Progenitor cell of endocrine pancreas (in vitro differentiated cells): ENCODE results near the gene NGF. TPM values are rescaled to one million over a fixed set of nuclear protein-coding genes. Genes with fewer than 3 reads are reported as not detected.

Source experiments
- DNase-seq: peaks from one replicate; pipeline ENCODE4 v3.0.0; 2021; ENCODE audit warnings: low spot score; ENCODE audit not compliant: unreplicated experiment
- H3K27ac Mint-ChIP-seq: 2 replicates; pipeline ENCODE4 v1.8.0; 2021; ENCODE audit warnings: mild to moderate bottlenecking, moderate library complexity, mixed read lengths
- H3K27me3 Mint-ChIP-seq: 2 replicates; pipeline ENCODE4 v1.8.0; 2021; ENCODE audit warnings: mixed read lengths
- H3K36me3 Mint-ChIP-seq: 2 replicates; pipeline ENCODE4 v1.8.0; 2022; ENCODE audit warnings: mixed read lengths; ENCODE audit not compliant: insufficient read depth
- H3K4me1 Mint-ChIP-seq: 2 replicates; pipeline ENCODE4 v1.8.0; 2021; ENCODE audit warnings: low read depth, mixed read lengths
- H3K4me3 Mint-ChIP-seq: 2 replicates; pipeline ENCODE4 v1.8.0; 2021; ENCODE audit warnings: low read depth, mild to moderate bottlenecking, moderate library complexity, mixed read lengths
- H3K9me3 Mint-ChIP-seq: 2 replicates; pipeline ENCODE4 v1.8.0; 2021; ENCODE audit warnings: low read depth, mixed read lengths
- total RNA-seq: library from RNA; stranded (reverse); gene quantifications from 2 replicates; pipeline ENCODE4 v1.2.1, GENCODE V29; 2021
- TF ChIP-seq, protein P1 (sequence below): fragments of 200-600 bp; sonication (generic); IDR thresholded peaks from one replicate; pipeline ENCODE4 v1.5.0; 2021; ENCODE audit warnings: antibody characterized with exemption, mild to moderate bottlenecking; ENCODE audit not compliant: unreplicated experiment

The NGF gene
- total RNA-seq, 1 donor from 2014 or later, result 2.2 TPM

DNA sequence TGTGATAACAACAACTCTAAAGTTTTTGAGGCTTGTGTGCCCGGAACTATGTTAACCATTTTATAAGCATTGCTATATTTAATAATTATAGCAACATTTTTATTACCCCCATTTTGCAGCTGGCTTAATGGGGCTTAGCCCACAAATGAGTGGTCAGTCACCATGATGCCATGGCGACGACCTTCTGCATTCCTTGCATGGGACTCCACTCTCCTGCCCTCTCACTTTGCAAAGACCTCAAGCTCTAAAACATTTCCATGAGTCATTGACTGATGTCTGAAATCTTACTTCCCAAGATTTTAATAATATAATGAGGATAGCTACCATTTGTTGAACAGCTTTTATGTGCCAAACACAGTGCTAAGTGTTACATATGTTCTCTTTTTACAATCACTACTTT is 15.4 kb downstream of the NGF start:
- H3K36me3 Mint-ChIP-seq, result no peaks in the 10 kb centered on the region
- no peak for DNase-seq
- no peak overlapping the region for H3K27ac Mint-ChIP-seq
- H3K27me3 Mint-ChIP-seq, result peaks cover 6% of the 10 kb centered on the region
- H3K4me1 Mint-ChIP-seq, result peaks cover 25% of the 10 kb centered on the region
- TF ChIP-seq, protein P1, sequence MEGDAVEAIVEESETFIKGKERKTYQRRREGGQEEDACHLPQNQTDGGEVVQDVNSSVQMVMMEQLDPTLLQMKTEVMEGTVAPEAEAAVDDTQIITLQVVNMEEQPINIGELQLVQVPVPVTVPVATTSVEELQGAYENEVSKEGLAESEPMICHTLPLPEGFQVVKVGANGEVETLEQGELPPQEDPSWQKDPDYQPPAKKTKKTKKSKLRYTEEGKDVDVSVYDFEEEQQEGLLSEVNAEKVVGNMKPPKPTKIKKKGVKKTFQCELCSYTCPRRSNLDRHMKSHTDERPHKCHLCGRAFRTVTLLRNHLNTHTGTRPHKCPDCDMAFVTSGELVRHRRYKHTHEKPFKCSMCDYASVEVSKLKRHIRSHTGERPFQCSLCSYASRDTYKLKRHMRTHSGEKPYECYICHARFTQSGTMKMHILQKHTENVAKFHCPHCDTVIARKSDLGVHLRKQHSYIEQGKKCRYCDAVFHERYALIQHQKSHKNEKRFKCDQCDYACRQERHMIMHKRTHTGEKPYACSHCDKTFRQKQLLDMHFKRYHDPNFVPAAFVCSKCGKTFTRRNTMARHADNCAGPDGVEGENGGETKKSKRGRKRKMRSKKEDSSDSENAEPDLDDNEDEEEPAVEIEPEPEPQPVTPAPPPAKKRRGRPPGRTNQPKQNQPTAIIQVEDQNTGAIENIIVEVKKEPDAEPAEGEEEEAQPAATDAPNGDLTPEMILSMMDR, result no peak
- H3K4me3 Mint-ChIP-seq, result no peak overlapping the region
- H3K9me3 Mint-ChIP-seq, result no peaks in the 10 kb centered on the region

DNA sequence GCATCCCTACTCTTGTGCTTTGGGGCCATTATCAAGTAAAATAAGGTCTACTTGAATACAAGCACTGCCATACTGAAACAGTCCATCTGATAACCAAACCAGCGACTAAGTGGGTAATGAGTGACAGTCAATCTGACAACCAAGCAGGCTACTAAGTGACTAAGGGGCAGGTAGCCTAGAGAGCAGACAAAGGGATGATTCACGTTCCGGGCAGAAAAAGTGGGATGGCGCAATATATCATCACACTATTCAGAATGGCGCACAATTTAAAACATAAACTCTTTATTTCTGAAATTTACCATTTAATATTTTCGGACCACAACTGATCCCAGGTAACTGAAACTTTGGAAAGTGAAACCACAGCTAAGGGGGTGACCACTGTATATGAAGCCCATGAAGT is 17.7 kb downstream of the NGF start:
- Mint-ChIP-seq H3K36me3 (no peaks in the 10 kb centered on the region), H3K9me3 (no peaks in the 10 kb centered on the region), H3K4me1 (peaks cover 29% of the 10 kb centered on the region), H3K27ac (no peak overlapping the region), H3K4me3 (no peak overlapping the region), H3K27me3 (no peaks in the 10 kb centered on the region)
- TF ChIP-seq, protein P1, result no peak
- DNase-seq, result no peak

DNA sequence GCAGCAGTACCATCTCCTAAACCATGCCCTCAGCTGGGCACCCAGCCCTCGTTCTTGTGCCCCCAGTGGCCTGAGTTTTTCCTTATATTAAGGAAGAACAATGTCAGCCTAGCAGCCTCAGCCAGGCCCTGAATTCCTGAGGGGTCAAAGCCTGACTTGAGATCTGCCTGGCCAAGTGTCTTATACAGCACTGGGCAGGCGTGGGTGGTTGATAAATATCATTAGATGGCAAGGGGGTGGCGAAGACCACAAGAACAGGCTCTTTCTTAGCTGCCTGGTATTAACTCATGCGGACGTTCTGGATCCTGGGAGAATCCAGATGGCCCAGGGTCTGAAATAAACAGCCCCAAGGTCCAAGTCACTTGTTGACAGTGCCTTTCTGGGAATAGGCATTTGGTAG is 18.3 kb downstream of the NGF start:
- Mint-ChIP-seq H3K36me3 (no peaks in the 10 kb centered on the region), H3K4me1 (peaks cover 35% of the 10 kb centered on the region), H3K27ac (no peak overlapping the region), H3K9me3 (no peaks in the 10 kb centered on the region), H3K27me3 (no peaks in the 10 kb centered on the region), H3K4me3 (no peak overlapping the region)
- TF ChIP-seq, protein P1, result no peak
- no peak for DNase-seq

DNA sequence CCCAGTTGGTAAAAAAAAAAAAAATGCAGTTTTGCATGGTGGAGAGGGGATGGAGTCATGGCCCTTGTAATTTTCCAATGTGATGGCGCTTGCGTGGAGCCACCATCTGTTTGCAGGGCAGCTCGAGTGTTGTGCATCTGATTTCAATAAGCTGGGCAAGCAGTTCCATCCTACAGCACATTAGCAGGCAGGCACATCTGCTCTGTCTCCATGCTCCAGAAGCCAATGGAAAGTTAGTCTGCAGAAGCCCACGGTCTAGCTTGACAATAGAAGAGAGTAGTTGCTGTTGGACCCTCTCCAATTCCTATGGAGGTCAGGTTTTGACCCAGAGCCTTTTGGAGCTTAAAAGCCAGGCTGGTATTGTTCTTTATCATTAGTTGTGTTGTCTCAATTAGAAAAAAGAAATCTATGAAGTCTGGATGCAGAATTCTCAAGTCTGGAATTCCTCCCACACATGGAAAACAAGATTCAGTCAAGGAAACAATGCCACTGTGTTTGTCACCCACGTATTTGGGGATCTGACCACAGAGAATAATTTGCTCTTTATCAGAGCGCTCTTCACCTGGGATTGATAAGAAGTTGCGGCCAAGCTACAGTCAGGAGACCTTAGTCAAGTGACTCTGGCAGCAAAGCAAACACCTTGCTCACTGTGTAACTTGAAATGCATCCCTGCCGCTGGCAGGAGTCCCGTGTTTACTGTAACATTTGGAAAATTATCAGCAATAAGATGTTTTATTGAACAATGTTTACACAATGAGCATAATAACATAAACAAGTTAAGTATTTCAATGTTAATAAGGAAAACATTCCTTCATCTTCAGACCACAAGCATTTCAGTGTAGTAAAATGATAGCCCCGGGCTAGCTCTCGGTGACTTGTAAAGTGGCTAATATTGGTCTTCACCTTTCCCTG is 20.7 kb downstream of the NGF start:
- Mint-ChIP-seq H3K27me3 (no peaks in the 10 kb centered on the region), H3K27ac (peak overlapping the region; percentile 76)

DNA sequence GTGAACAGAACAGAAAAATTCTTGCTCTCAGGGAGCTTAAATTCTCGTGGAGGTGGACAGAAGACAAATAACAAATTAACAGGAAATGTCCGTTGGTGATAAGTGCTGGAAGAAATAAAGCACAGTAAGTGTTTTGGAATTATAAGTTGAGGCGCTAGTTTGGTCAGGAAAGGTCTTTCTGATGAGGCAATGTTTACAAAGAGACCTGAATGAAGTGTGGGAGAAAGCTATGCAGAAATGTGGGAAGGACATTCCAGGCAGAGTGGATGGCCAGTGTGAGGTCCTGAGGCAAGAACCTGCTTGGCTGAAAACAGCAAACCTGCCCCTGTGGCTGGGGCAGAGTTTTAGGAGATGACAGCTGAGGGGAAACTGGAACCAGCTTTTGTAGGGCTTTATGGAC is 23.3 kb downstream of the NGF start:
- no peaks in the 10 kb centered on the region for H3K36me3 Mint-ChIP-seq
- H3K27me3 Mint-ChIP-seq, result no peaks in the 10 kb centered on the region
- TF ChIP-seq, protein P1, result no peak
- no peaks in the 10 kb centered on the region for H3K9me3 Mint-ChIP-seq
- DNase-seq, result no peak
- H3K27ac Mint-ChIP-seq, result no peak overlapping the region
- H3K4me3 Mint-ChIP-seq, result no peak overlapping the region
- peaks cover 27% of the 10 kb centered on the region for H3K4me1 Mint-ChIP-seq

More for the DNA sequence above, 20.7 kb downstream of the NGF start:
- Mint-ChIP-seq H3K36me3 (no peaks in the 10 kb centered on the region), H3K9me3 (no peaks in the 10 kb centered on the region), H3K4me1 (peaks cover 27% of the 10 kb centered on the region), H3K4me3 (no peak overlapping the region)
- DNase-seq, result no peak
- TF ChIP-seq, protein P1, result no peak
